GM23338 (cell line): ENCODE data around the gene L3MBTL4. TPM values are rescaled to one million over a fixed set of nuclear protein-coding genes. Genes with fewer than 3 reads are reported as not detected.

Experiments
- ATAC-seq: fragments of 200-7000 bp; cut with Tn5 transposase; 3 replicates; pipeline ENCODE4 v1.9.1; 2020
- DNase-seq: peaks from one replicate; pipeline ENCODE4 v3.0.0-alpha.2; 2015; ENCODE audit warnings: low spot score
- H2AFZ ChIP-seq: fragments of 200-600 bp; sonication (generic); 2 replicates; pipeline ENCODE4 v1.8.0; 2016; ENCODE audit warnings: antibody characterized with exemption, mild to moderate bottlenecking, moderate library complexity
- H3F3A ChIP-seq: fragments of 200-600 bp; sonication (generic); replicated peaks from 2 replicates; pipeline ENCODE4 v1.8.0; 2017; ENCODE audit warnings: antibody characterized with exemption, mixed run types, low read depth
- H3K27ac ChIP-seq: fragments of 200-600 bp; sonication (generic); 2 replicates; pipeline ENCODE4 v1.6.1; 2016; ENCODE audit warnings: low read depth
- H3K27me3 ChIP-seq: fragments of 200-600 bp; sonication (generic); 2 replicates; pipeline ENCODE4 v1.8.0; 2016; ENCODE audit warnings: mild to moderate bottlenecking, mixed run types, moderate library complexity; ENCODE audit not compliant: insufficient read depth
- H3K36me3 ChIP-seq: fragments of 200-600 bp; sonication (generic); 2 replicates; pipeline ENCODE4 v1.8.0; 2016; ENCODE audit warnings: mild to moderate bottlenecking; ENCODE audit not compliant: insufficient read depth
- H3K4me1 ChIP-seq: fragments of 200-600 bp; sonication (generic); 2 replicates; pipeline ENCODE4 v1.8.0; 2016; ENCODE audit warnings: mild to moderate bottlenecking, moderate library complexity; ENCODE audit not compliant: insufficient read depth
- H3K4me2 ChIP-seq: fragments of 200-600 bp; sonication (generic); 2 replicates; pipeline ENCODE4 v1.7.1; 2017; ENCODE audit warnings: mixed run types
- H3K4me3 ChIP-seq: fragments of 200-600 bp; sonication (generic); 2 replicates; pipeline ENCODE4 v1.6.1; 2016; ENCODE audit warnings: mixed run types
- H3K79me2 ChIP-seq: fragments of 200-600 bp; sonication (generic); replicated peaks from 2 replicates; pipeline ENCODE4 v1.8.0; 2017; ENCODE audit warnings: mild to moderate bottlenecking; ENCODE audit not compliant: insufficient read depth
- H3K9me2 ChIP-seq: fragments of 200-600 bp; sonication (generic); 2 replicates; pipeline ENCODE4 v1.8.0; 2017; ENCODE audit not compliant: insufficient read depth
- H4K20me1 ChIP-seq: fragments of 200-600 bp; sonication (generic); replicated peaks from 2 replicates; pipeline ENCODE4 v1.8.0; 2017; ENCODE audit warnings: mild to moderate bottlenecking; ENCODE audit not compliant: insufficient read depth
- H3K27ac Mint-ChIP-seq: 2 replicates; pipeline ENCODE4 v1.8.0; 2020; ENCODE audit warnings: inconsistent platforms, mild to moderate bottlenecking, moderate library complexity, mixed read lengths
- H3K27me3 Mint-ChIP-seq: 3 replicates; pipeline ENCODE4 v1.8.0; 2022; ENCODE audit warnings: low read depth, mild to moderate bottlenecking, moderate library complexity, mixed read lengths, inconsistent platforms; ENCODE audit not compliant: insufficient read depth, poor library complexity
- H3K36me3 Mint-ChIP-seq: 3 replicates; pipeline ENCODE4 v1.8.0; 2021; ENCODE audit warnings: low read depth, mild to moderate bottlenecking, inconsistent platforms, moderate library complexity, mixed read lengths
- H3K4me1 Mint-ChIP-seq: 3 replicates; pipeline ENCODE4 v1.8.0; 2020; ENCODE audit warnings: mild to moderate bottlenecking, inconsistent platforms, mixed read lengths
- H3K4me3 Mint-ChIP-seq: 3 replicates; pipeline ENCODE4 v1.8.0; 2021; ENCODE audit warnings: moderate library complexity, mild to moderate bottlenecking, inconsistent platforms, mixed read lengths
- H3K9me3 Mint-ChIP-seq: 3 replicates; pipeline ENCODE4 v1.8.0; 2020; ENCODE audit warnings: moderate library complexity, mild to moderate bottlenecking, inconsistent platforms, mixed read lengths
- CREB1 ChIP-seq: fragments of 250-450 bp; sonication (Bioruptor Pico); IDR thresholded peaks from 2 replicates; pipeline ENCODE4 v1.5.0; 2020; ENCODE audit warnings: low read depth, mild to moderate bottlenecking, moderate library complexity
- EZH2 ChIP-seq: fragments of 200-600 bp; sonication (generic); IDR thresholded peaks from one replicate; pipeline ENCODE4 v1.8.0; 2017; ENCODE audit warnings: antibody characterized with exemption, mild to moderate bottlenecking, low read depth; ENCODE audit not compliant: unreplicated experiment
- JUNB ChIP-seq: IDR thresholded peaks from one replicate; pipeline ENCODE4 v1.6.1; 2016; ENCODE audit warnings: antibody characterized with exemption; ENCODE audit not compliant: unreplicated experiment
- NANOG ChIP-seq: IDR thresholded peaks from 2 replicates; pipeline ENCODE4 v1.6.1; 2016; ENCODE audit warnings: antibody characterized with exemption, borderline replicate concordance
- STAT1 ChIP-seq: IDR thresholded peaks from one replicate; pipeline ENCODE4 v1.6.1; 2016; ENCODE audit warnings: antibody characterized with exemption; ENCODE audit not compliant: unreplicated experiment
- ZNF114 ChIP-seq: fragments of 250-450 bp; sonication (Bioruptor Pico); IDR thresholded peaks from 2 replicates; pipeline ENCODE4 v1.5.0; 2020; ENCODE audit warnings: mild to moderate bottlenecking, moderate library complexity
- ZNF331 ChIP-seq: fragments of 250-450 bp; sonication (Bioruptor Pico); IDR thresholded peaks from 2 replicates; pipeline ENCODE4 v1.5.0; 2020; ENCODE audit warnings: low read depth, mild to moderate bottlenecking, moderate library complexity
- polyA plus RNA-seq: library from polyadenylated mRNA; unstranded; fragments of >200 nt; fragmentation: Nextera tagmentation; extraction: Ambion mirVana; gene quantifications from 2 replicates; pipeline ENCODE4 v1.2.1, GENCODE V29; 2016
- total RNA-seq: library from RNA; depleted of rRNA; stranded (reverse); fragments of >200 nt; shearing (Covaris generic); gene quantifications from 2 replicates; pipeline ENCODE4 v1.2.3, GENCODE V29; 2014
- TF ChIP-seq, protein P1 (sequence below): fragments of 250-450 bp; sonication (Bioruptor Pico); IDR thresholded peaks from 2 replicates; pipeline ENCODE4 v1.5.0; 2020; ENCODE audit warnings: mild to moderate bottlenecking, moderate library complexity
- TF ChIP-seq, protein P2 (sequence below): IDR thresholded peaks from one replicate; pipeline ENCODE4 v1.6.1; 2018; ENCODE audit warnings: antibody characterized with exemption; ENCODE audit not compliant: unreplicated experiment
- TF ChIP-seq, protein P3 (sequence below): IDR thresholded peaks from 2 replicates; pipeline ENCODE4 v1.6.1; 2016; ENCODE audit warnings: antibody characterized with exemption

The L3MBTL4 gene
- total and polyA plus RNA-seq, 2 experiments from 2014 or later: 0.48 to 2.8 TPM

DNA sequence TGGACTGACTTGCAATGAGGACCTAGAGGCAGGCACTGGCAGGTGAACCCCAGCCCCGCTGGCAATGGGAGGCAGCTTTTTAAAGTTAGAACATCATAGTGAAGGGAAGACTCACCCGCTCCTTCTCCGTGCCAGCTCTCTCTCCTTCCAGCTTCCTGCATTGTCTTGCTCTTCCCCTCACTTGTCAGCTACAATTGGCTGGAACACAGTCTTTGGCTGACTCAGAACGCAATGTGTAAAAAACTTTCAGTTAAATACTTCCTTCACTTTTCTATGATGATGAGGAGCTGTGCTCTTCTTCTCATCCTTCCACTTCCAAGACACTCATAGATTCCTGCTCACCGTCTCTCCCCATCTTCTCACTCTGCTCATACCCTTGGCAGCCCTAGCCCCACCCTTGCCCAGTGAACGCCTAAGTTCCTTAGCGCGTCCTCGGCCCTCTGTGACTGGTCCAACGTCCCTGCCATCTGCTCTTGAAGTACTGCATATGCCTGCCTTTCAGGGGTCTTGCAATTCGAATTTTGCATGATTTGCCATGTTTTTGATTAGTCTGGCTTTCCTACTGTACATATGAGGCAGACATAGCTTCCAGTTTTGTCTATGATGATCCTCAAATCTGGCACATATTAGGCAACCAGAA, 401.4 kb downstream of the L3MBTL4 start:
- TF ChIP-seq STAT1 (no peak), ZNF114 (CRISPR knock-in tag) (no peak), NANOG (no peak)
- TF ChIP-seq, protein P1, sequence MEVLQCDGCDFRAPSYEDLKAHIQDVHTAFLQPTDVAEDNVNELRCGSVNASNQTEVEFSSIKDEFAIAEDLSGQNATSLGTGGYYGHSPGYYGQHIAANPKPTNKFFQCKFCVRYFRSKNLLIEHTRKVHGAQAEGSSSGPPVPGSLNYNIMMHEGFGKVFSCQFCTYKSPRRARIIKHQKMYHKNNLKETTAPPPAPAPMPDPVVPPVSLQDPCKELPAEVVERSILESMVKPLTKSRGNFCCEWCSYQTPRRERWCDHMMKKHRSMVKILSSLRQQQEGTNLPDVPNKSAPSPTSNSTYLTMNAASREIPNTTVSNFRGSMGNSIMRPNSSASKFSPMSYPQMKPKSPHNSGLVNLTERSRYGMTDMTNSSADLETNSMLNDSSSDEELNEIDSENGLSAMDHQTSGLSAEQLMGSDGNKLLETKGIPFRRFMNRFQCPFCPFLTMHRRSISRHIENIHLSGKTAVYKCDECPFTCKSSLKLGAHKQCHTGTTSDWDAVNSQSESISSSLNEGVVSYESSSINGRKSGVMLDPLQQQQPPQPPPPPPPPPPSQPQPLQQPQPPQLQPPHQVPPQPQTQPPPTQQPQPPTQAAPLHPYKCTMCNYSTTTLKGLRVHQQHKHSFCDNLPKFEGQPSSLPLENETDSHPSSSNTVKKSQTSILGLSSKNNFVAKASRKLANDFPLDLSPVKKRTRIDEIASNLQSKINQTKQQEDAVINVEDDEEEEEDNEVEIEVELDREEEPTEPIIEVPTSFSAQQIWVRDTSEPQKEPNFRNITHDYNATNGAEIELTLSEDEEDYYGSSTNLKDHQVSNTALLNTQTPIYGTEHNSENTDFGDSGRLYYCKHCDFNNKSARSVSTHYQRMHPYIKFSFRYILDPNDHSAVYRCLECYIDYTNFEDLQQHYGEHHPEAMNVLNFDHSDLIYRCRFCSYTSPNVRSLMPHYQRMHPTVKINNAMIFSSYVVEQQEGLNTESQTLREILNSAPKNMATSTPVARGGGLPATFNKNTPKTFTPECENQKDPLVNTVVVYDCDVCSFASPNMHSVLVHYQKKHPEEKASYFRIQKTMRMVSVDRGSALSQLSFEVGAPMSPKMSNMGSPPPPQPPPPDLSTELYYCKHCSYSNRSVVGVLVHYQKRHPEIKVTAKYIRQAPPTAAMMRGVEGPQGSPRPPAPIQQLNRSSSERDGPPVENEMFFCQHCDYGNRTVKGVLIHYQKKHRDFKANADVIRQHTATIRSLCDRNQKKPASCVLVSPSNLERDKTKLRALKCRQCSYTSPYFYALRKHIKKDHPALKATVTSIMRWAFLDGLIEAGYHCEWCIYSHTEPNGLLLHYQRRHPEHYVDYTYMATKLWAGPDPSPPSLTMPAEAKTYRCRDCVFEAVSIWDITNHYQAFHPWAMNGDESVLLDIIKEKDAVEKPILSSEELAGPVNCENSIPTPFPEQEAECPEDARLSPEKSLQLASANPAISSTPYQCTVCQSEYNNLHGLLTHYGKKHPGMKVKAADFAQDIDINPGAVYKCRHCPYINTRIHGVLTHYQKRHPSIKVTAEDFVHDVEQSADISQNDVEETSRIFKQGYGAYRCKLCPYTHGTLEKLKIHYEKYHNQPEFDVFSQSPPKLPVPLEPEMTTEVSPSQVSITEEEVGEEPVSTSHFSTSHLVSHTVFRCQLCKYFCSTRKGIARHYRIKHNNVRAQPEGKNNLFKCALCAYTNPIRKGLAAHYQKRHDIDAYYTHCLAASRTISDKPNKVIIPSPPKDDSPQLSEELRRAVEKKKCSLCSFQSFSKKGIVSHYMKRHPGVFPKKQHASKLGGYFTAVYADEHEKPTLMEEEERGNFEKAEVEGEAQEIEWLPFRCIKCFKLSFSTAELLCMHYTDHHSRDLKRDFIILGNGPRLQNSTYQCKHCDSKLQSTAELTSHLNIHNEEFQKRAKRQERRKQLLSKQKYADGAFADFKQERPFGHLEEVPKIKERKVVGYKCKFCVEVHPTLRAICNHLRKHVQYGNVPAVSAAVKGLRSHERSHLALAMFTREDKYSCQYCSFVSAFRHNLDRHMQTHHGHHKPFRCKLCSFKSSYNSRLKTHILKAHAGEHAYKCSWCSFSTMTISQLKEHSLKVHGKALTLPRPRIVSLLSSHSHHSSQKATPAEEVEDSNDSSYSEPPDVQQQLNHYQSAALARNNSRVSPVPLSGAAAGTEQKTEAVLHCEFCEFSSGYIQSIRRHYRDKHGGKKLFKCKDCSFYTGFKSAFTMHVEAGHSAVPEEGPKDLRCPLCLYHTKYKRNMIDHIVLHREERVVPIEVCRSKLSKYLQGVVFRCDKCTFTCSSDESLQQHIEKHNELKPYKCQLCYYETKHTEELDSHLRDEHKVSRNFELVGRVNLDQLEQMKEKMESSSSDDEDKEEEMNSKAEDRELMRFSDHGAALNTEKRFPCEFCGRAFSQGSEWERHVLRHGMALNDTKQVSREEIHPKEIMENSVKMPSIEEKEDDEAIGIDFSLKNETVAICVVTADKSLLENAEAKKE: no peak
- no peak overlapping the region for H3K4me3 Mint-ChIP-seq
- H3K27ac ChIP-seq: no peak overlapping the region
- peaks cover 2% of the 10 kb centered on the region for H3K27me3 Mint-ChIP-seq
- 0 out of 2 replicates have a peak, but pooled peaks cover 4% of the 10 kb centered on the region for H3K9me2 ChIP-seq
- H3K4me3 ChIP-seq: no peak overlapping the region
- no peaks in the 10 kb centered on the region; the same call in 2 of the 3 replicates for H3K9me3 Mint-ChIP-seq
- peak overlapping the region; percentile 52; the same call in 1 of the 2 replicates for H2AFZ ChIP-seq
- no peak for ATAC-seq
- peaks cover 6% of the 10 kb centered on the region; the same call in 1 of the 2 replicates for H3K4me1 ChIP-seq
- DNase-seq: no peak
- H3K79me2 ChIP-seq: no peaks in the 10 kb centered on the region
- peaks cover 14% of the 10 kb centered on the region for H3K4me1 Mint-ChIP-seq
- no peak overlapping the region for H3K27ac Mint-ChIP-seq
- H3F3A ChIP-seq: no peaks in the 10 kb centered on the region
- no peak overlapping the region for H3K4me2 ChIP-seq
- no peaks in the 10 kb centered on the region for H3K36me3 Mint-ChIP-seq
- H4K20me1 ChIP-seq: no peaks in the 10 kb centered on the region
- no peaks in the 10 kb centered on the region for H3K36me3 ChIP-seq
- H3K27me3 ChIP-seq: no peaks in the 10 kb centered on the region

DNA sequence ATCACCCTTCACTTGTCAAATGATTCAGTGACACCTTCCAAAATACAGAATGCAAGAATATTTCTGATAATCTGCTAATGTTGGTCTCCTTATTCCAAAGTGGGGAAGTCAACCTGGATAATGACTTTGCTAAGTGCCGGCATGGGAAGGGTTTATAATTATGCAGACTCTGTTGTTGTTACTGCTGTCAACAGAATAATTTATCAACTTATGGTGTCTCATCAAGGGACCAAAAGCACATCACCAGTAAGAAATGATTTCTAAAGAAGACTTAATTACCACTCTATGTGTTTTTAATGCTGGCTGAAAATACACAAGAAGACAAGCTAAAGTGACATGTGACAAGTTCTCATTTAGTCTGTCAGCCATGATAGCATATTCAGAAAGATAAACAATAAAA, 403.8 kb downstream of the L3MBTL4 start:
- Histone ChIP-seq H4K20me1 (no peaks in the 10 kb centered on the region), H2AFZ (no peak overlapping the region), H3K79me2 (no peaks in the 10 kb centered on the region), H3K36me3 (no peaks in the 10 kb centered on the region; the same call in 1 of the 2 replicates), H3K4me2 (no peak overlapping the region), H3K4me3 (no peak overlapping the region), H3F3A (no peaks in the 10 kb centered on the region), H3K27me3 (no peaks in the 10 kb centered on the region), H3K27ac (no peak overlapping the region), H3K4me1 (no peaks in the 10 kb centered on the region), H3K9me2 (0 out of 2 replicates have a peak, but pooled peaks cover 7% of the 10 kb centered on the region)
- Mint-ChIP-seq H3K4me3 (no peak overlapping the region), H3K27me3 (peaks cover 4% of the 10 kb centered on the region), H3K4me1 (peaks cover 7% of the 10 kb centered on the region; the same call in 2 of the 3 replicates), H3K9me3 (no peaks in the 10 kb centered on the region), H3K27ac (no peak overlapping the region), H3K36me3 (no peaks in the 10 kb centered on the region)
- DNase-seq: no peak
- ATAC-seq: no peak
- TF ChIP-seq, protein P2, sequence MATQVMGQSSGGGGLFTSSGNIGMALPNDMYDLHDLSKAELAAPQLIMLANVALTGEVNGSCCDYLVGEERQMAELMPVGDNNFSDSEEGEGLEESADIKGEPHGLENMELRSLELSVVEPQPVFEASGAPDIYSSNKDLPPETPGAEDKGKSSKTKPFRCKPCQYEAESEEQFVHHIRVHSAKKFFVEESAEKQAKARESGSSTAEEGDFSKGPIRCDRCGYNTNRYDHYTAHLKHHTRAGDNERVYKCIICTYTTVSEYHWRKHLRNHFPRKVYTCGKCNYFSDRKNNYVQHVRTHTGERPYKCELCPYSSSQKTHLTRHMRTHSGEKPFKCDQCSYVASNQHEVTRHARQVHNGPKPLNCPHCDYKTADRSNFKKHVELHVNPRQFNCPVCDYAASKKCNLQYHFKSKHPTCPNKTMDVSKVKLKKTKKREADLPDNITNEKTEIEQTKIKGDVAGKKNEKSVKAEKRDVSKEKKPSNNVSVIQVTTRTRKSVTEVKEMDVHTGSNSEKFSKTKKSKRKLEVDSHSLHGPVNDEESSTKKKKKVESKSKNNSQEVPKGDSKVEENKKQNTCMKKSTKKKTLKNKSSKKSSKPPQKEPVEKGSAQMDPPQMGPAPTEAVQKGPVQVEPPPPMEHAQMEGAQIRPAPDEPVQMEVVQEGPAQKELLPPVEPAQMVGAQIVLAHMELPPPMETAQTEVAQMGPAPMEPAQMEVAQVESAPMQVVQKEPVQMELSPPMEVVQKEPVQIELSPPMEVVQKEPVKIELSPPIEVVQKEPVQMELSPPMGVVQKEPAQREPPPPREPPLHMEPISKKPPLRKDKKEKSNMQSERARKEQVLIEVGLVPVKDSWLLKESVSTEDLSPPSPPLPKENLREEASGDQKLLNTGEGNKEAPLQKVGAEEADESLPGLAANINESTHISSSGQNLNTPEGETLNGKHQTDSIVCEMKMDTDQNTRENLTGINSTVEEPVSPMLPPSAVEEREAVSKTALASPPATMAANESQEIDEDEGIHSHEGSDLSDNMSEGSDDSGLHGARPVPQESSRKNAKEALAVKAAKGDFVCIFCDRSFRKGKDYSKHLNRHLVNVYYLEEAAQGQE: no peak
- TF ChIP-seq ZNF331 (CRISPR knock-in tag): no peak
- TF ChIP-seq, protein P3, sequence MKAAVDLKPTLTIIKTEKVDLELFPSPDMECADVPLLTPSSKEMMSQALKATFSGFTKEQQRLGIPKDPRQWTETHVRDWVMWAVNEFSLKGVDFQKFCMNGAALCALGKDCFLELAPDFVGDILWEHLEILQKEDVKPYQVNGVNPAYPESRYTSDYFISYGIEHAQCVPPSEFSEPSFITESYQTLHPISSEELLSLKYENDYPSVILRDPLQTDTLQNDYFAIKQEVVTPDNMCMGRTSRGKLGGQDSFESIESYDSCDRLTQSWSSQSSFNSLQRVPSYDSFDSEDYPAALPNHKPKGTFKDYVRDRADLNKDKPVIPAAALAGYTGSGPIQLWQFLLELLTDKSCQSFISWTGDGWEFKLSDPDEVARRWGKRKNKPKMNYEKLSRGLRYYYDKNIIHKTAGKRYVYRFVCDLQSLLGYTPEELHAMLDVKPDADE: no peak
- TF ChIP-seq CREB1 (CRISPR knock-in tag): no peak
- TF ChIP-seq EZH2: no peak
- TF ChIP-seq NANOG: no peak
- no peak for TF ChIP-seq JUNB
